ENCODE measurements around the gene CHCHD3. TPM values are rescaled to one million over a fixed set of nuclear protein-coding genes. Genes with fewer than 3 reads are reported as not detected.

The CHCHD3 gene
- total RNA-seq, 1 donor from 2014 or later = 71.0 TPM

DNA sequence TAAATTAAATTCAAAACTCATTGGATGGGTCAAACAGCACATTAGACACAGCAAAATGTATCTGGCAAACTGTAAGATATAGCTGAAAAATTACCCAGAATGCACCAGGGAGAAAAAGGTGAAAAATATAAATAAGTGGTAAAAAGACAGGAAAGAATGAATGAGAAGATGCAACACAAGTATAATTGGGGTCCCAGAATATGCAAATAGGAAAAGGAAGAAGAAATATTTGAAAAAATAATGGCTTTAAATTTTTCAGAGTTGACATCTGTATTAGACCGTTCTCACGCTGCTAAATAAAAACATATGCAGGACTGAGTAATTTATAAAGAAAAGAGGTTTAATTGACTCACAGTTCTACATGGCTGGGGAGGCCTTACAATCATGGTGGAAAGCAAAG, 337.9 kb downstream of the CHCHD3 start:
- H3K9me3 Mint-ChIP-seq = no peaks in the 10 kb centered on the region
- no peaks in the 10 kb centered on the region for H3K4me1 Mint-ChIP-seq (ENCODE audit: unreplicated experiment)
- peaks cover 19% of the 10 kb centered on the region for H3K27me3 Mint-ChIP-seq
- H3K4me3 Mint-ChIP-seq = no peak overlapping the region
- H3K36me3 Mint-ChIP-seq = no peaks in the 10 kb centered on the region
- TF ChIP-seq, protein P1, sequence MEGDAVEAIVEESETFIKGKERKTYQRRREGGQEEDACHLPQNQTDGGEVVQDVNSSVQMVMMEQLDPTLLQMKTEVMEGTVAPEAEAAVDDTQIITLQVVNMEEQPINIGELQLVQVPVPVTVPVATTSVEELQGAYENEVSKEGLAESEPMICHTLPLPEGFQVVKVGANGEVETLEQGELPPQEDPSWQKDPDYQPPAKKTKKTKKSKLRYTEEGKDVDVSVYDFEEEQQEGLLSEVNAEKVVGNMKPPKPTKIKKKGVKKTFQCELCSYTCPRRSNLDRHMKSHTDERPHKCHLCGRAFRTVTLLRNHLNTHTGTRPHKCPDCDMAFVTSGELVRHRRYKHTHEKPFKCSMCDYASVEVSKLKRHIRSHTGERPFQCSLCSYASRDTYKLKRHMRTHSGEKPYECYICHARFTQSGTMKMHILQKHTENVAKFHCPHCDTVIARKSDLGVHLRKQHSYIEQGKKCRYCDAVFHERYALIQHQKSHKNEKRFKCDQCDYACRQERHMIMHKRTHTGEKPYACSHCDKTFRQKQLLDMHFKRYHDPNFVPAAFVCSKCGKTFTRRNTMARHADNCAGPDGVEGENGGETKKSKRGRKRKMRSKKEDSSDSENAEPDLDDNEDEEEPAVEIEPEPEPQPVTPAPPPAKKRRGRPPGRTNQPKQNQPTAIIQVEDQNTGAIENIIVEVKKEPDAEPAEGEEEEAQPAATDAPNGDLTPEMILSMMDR (conservative IDR thresholded peaks at IDR 0.05) = no peak
- H3K27ac Mint-ChIP-seq = no peak overlapping the region
- no peak for DNase-seq (ENCODE audit: extremely low spot score, unreplicated experiment)

DNA sequence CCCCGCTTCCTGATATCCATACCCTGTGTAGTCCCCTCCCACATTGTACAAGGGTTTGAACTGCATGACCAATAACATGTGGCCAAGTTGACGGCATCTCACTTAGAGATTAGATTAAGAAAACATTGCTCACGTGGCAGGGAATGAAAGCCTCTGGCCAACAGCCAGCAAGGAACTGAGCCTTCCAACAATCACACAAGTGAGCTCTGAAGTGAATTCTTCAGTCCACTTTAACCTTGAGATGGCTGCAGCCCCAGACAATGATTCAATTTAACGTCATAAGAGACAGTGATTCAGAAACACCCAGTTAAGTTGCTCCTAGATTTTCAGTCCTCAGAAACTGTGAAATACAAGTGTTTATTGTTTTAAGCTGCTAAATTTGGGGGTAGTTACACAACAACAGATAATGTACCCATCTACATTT, 339.7 kb downstream of the CHCHD3 start:
- Mint-ChIP-seq H3K9me3 (no peaks in the 10 kb centered on the region), H3K27me3 (peaks cover 13% of the 10 kb centered on the region), H3K4me3 (no peak overlapping the region), H3K27ac (no peak overlapping the region), H3K36me3 (no peaks in the 10 kb centered on the region), H3K4me1 (ENCODE audit: unreplicated experiment) (peaks cover under 1% of the 10 kb centered on the region)
- no peak for DNase-seq (ENCODE audit: extremely low spot score, unreplicated experiment)
- TF ChIP-seq, protein P1 (conservative IDR thresholded peaks at IDR 0.05) = no peak

DNA sequence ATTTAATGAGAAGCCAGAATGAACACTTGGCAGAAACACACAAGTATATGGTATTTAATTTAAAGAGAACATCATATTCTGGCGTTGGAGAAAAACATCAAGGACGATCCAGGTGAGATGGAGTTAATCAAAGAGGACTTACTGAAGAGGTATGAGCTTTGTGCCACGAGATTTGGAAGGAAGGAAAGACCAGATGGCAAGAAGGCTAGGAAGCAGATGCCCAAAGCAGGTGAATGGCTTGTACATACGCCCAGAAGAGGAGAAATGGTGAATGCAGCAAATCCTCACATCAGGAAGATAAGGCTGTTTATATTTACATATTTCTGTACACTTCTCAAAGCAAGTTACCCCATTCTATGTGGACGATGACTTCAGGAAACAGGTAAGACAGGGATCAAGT, 341.7 kb downstream of the CHCHD3 start:
- no peak overlapping the region for H3K4me3 Mint-ChIP-seq
- no peak for DNase-seq (ENCODE audit: extremely low spot score, unreplicated experiment)
- TF ChIP-seq, protein P1 (conservative IDR thresholded peaks at IDR 0.05) = no peak
- peaks cover 16% of the 10 kb centered on the region for H3K27me3 Mint-ChIP-seq
- H3K27ac Mint-ChIP-seq = no peak overlapping the region
- H3K4me1 Mint-ChIP-seq (ENCODE audit: unreplicated experiment) = peaks cover 6% of the 10 kb centered on the region
- H3K9me3 Mint-ChIP-seq = no peaks in the 10 kb centered on the region
- H3K36me3 Mint-ChIP-seq = no peaks in the 10 kb centered on the region

- DNase-seq (ENCODE audit: extremely low spot score, unreplicated experiment) = no peak
- H3K4me1 Mint-ChIP-seq (ENCODE audit: unreplicated experiment) = peaks cover 6% of the 10 kb centered on the region
- TF ChIP-seq, protein P1 (conservative IDR thresholded peaks at IDR 0.05) = no peak
- H3K27me3 Mint-ChIP-seq = peaks cover 16% of the 10 kb centered on the region
- H3K4me3 Mint-ChIP-seq = no peak overlapping the region
- H3K9me3 Mint-ChIP-seq = no peaks in the 10 kb centered on the region
- no peaks in the 10 kb centered on the region for H3K36me3 Mint-ChIP-seq
- H3K27ac Mint-ChIP-seq = no peak overlapping the region
Observed at GRCh38 chr7:132739271-132739955, 342.5 kb downstream of the CHCHD3 start.

GRCh38 chr7:132738254-132738653, 343.6 kb downstream of the CHCHD3 start:
- peaks cover 6% of the 10 kb centered on the region for H3K4me1 Mint-ChIP-seq (ENCODE audit: unreplicated experiment)
- no peaks in the 10 kb centered on the region for H3K36me3 Mint-ChIP-seq
- no peak overlapping the region for H3K4me3 Mint-ChIP-seq
- no peak overlapping the region for H3K27ac Mint-ChIP-seq
- H3K9me3 Mint-ChIP-seq = no peaks in the 10 kb centered on the region
- peaks cover 16% of the 10 kb centered on the region for H3K27me3 Mint-ChIP-seq
- TF ChIP-seq, protein P1 (conservative IDR thresholded peaks at IDR 0.05) = no peak
- no peak for DNase-seq (ENCODE audit: extremely low spot score, unreplicated experiment)
